CD8-positive, alpha-beta memory T cell (primary cell): ENCODE data around the gene DLX5. TPM values are rescaled to one million over a fixed set of nuclear protein-coding genes. Genes with fewer than 3 reads are reported as not detected.

Source experiments
- CTCF ChIA-PET: fragments of 350-600 bp; sonication (Branson Sonifier 250); formaldehyde crosslinking; loops from one replicate; lab custom pipeline; 2021; ENCODE audit warnings: antibody characterized with exemption; lab: Charles Lee
- POLR2A ChIA-PET: fragments of 350-600 bp; sonication (Branson Sonifier 250); formaldehyde crosslinking; loops from one replicate; lab custom pipeline; 2021; ENCODE audit warnings: antibody characterized with exemption; lab: Charles Lee
- DNase-seq, 5 donors: peaks; one replicate each; pipeline versions ENCODE4 v3.0.0 to v3.0.0-alpha.2; 2020 to 2022; ENCODE audit warnings: mixed read lengths in 1 of 5
- H3K27ac ChIP-seq: one replicate; pipeline ENCODE4 v1.7.0; 2013; ENCODE audit warnings: low read depth, mild to moderate bottlenecking, low read length, moderate library complexity
- H3K27me3 ChIP-seq: 2 replicates; pipeline ENCODE4 v1.7.0; 2013; ENCODE audit warnings: low read length, mild to moderate bottlenecking; ENCODE audit not compliant: insufficient read depth, poor library complexity, severe bottlenecking
- H3K36me3 ChIP-seq: 2 replicates; pipeline ENCODE4 v1.7.0; 2013; ENCODE audit warnings: mild to moderate bottlenecking, low read length, moderate library complexity; ENCODE audit not compliant: insufficient read depth
- H3K4me1 ChIP-seq: 2 replicates; pipeline ENCODE4 v1.7.0; 2013; ENCODE audit warnings: mild to moderate bottlenecking, low read length, moderate library complexity; ENCODE audit not compliant: insufficient read depth
- H3K4me3 ChIP-seq: 2 replicates; pipeline ENCODE4 v1.7.0; 2013; ENCODE audit warnings: mild to moderate bottlenecking, low read length
- H3K9me3 ChIP-seq: 2 replicates; pipeline ENCODE4 v1.7.0; 2013; ENCODE audit warnings: mild to moderate bottlenecking, low read length
- H3K27ac Mint-ChIP-seq, 8 donors: one replicate each; pipeline ENCODE4 v1.8.0; 2020 to 2021; ENCODE audit warnings: mixed read lengths in 8 of 8, mild to moderate bottlenecking in 6 of 8, inconsistent platforms in 3 of 8, moderate library complexity in 3 of 8
- H3K27me3 Mint-ChIP-seq, 2 donors: one replicate each; pipeline ENCODE4 v1.8.0; 2020 to 2021; ENCODE audit warnings: mixed read lengths in 2 of 2, mild to moderate bottlenecking in 1 of 2, moderate library complexity in 1 of 2
- H3K36me3 Mint-ChIP-seq, 3 donors: one replicate each; pipeline ENCODE4 v1.8.0; 2020 to 2021; ENCODE audit warnings: mixed read lengths in 3 of 3, inconsistent platforms in 1 of 3, mild to moderate bottlenecking in 1 of 3
- H3K4me1 Mint-ChIP-seq, 3 donors: one replicate each; pipeline ENCODE4 v1.8.0; 2020 to 2021; ENCODE audit warnings: mixed read lengths in 3 of 3, inconsistent platforms in 1 of 3, mild to moderate bottlenecking in 1 of 3
- H3K4me3 Mint-ChIP-seq, 7 donors: one replicate each; pipeline ENCODE4 v1.8.0; 2020 to 2021; ENCODE audit warnings: mixed read lengths in 7 of 7, mild to moderate bottlenecking in 6 of 7, moderate library complexity in 4 of 7, inconsistent platforms in 2 of 7
- H3K9me3 Mint-ChIP-seq, 5 donors: one replicate each; pipeline ENCODE4 v1.8.0; 2020 to 2022; ENCODE audit warnings: mixed read lengths in 5 of 5, mild to moderate bottlenecking in 3 of 5, moderate library complexity in 2 of 5, inconsistent platforms in 1 of 5
- polyA plus RNA-seq: library from polyadenylated mRNA; unstranded; fragments of 300-500 nt; fragmentation: Illumina TruSeq; gene quantifications from one replicate; pipeline ENCODE4 v1.2.3, GENCODE V29; 2021
- total RNA-seq, 2 experiments: library from RNA; stranded (reverse); gene quantifications; one replicate each; pipeline ENCODE4 v1.2.3, GENCODE V29; 2021

DLX5 gene
- total and polyA plus RNA-seq, 3 experiments from 2014 or later = not detected

GRCh38 chr7:97020996-97021746 is 3.5 kb downstream of the DLX5 start:
- Histone ChIP-seq H3K9me3 (no peaks in the 10 kb centered on the region), H3K27ac (no peak overlapping the region), H3K4me1 (peaks cover 7% of the 10 kb centered on the region), H3K4me3 (no peak overlapping the region), H3K36me3 (no peaks in the 10 kb centered on the region), H3K27me3 (peaks cover 62% of the 10 kb centered on the region)
- Mint-ChIP-seq H3K27ac (no peak overlapping the region), H3K9me3 (peaks cover 0 to 9% (median 2%) of the 10 kb centered on the region in 5 donors), H3K4me1 (peaks cover 29 to 49% (median 43%) of the 10 kb centered on the region in 3 donors), H3K27me3 (peaks cover 79 to 95% of the 10 kb centered on the region in 2 donors), H3K4me3 (peak overlapping the region in 1 of 7 donors; percentile 11), H3K36me3 (no peaks in the 10 kb centered on the region)
- POLR2A ChIA-PET = interaction anchor here (0.5 kb wide), 1 partner anchor 599 kb away, joined by 4 read pairs; no protein-coding TSS in a partner anchor
- DNase-seq = no peak
- CTCF ChIA-PET = interaction anchor here (0.5 to 1.3 kb wide), 2 partner anchors 568 to 1105 kb away, joined by 3 to 5 read pairs; no protein-coding TSS in a partner anchor

- peaks cover 78 to 95% of the 10 kb centered on the region in 2 donors for H3K27me3 Mint-ChIP-seq
- peak overlapping the region in 1 of 8 donors; percentile 40 for H3K27ac Mint-ChIP-seq
- no peak overlapping the region for H3K4me3 ChIP-seq
- ChIA-PET CTCF (interaction anchor here (1.3 kb wide), 1 partner anchor 1104 kb away, joined by 5 read pairs; no protein-coding TSS in a partner anchor), POLR2A (no interaction called here)
- peaks cover 60% of the 10 kb centered on the region for H3K27me3 ChIP-seq
- H3K36me3 ChIP-seq = no peaks in the 10 kb centered on the region
- no peak overlapping the region for H3K27ac ChIP-seq
- H3K4me1 ChIP-seq = peaks cover 2% of the 10 kb centered on the region
- peaks cover 23 to 44% (median 37%) of the 10 kb centered on the region in 3 donors for H3K4me1 Mint-ChIP-seq
- no peak for DNase-seq
- H3K36me3 Mint-ChIP-seq = no peaks in the 10 kb centered on the region
- no peak overlapping the region for H3K4me3 Mint-ChIP-seq
- H3K9me3 ChIP-seq = no peaks in the 10 kb centered on the region
- H3K9me3 Mint-ChIP-seq = peaks cover 0 to 9% (median 2%) of the 10 kb centered on the region in 5 donors
These were observed 4.0 kb downstream of the DLX5 start for GRCh38 chr7:97020601-97020995.

- Histone ChIP-seq H3K4me3 (no peak overlapping the region), H3K4me1 (no peaks in the 10 kb centered on the region), H3K27ac (no peak overlapping the region), H3K9me3 (no peaks in the 10 kb centered on the region), H3K36me3 (no peaks in the 10 kb centered on the region), H3K27me3 (peaks cover 58% of the 10 kb centered on the region)
- POLR2A ChIA-PET = no interaction called here
- Mint-ChIP-seq H3K27me3 (peaks cover 81 to 96% of the 10 kb centered on the region in 2 donors), H3K4me1 (peaks cover 20 to 43% (median 32%) of the 10 kb centered on the region in 3 donors), H3K27ac (no peak overlapping the region), H3K36me3 (no peaks in the 10 kb centered on the region), H3K4me3 (no peak overlapping the region), H3K9me3 (peaks cover 0 to 9% (median 2%) of the 10 kb centered on the region in 5 donors)
- CTCF ChIA-PET = interaction anchor here (1.3 kb wide), 1 partner anchor 8 kb away, joined by 3 read pairs; no protein-coding TSS in a partner anchor
- DNase-seq = no peak
These were observed 4.9 kb downstream of the DLX5 start for GRCh38 chr7:97019710-97020225.

GRCh38 chr7:97018791-97019531 is 5.7 kb downstream of the DLX5 start:
- CTCF ChIA-PET = interaction anchor here (1.3 kb wide), 1 partner anchor 9 kb away, joined by 3 read pairs; no protein-coding TSS in a partner anchor
- H3K27me3 ChIP-seq = peaks cover 58% of the 10 kb centered on the region
- POLR2A ChIA-PET = no interaction called here

GRCh38 chr7:97018126-97018601 is 6.5 kb downstream of the DLX5 start:
- H3K4me3 Mint-ChIP-seq = no peak overlapping the region
- Histone ChIP-seq H3K27ac (no peak overlapping the region), H3K36me3 (no peaks in the 10 kb centered on the region), H3K27me3 (peaks cover 57% of the 10 kb centered on the region), H3K4me1 (no peaks in the 10 kb centered on the region), H3K9me3 (no peaks in the 10 kb centered on the region), H3K4me3 (no peak overlapping the region)
- H3K27me3 Mint-ChIP-seq = peaks cover 83 to 96% of the 10 kb centered on the region in 2 donors
- no peak overlapping the region for H3K27ac Mint-ChIP-seq
- POLR2A ChIA-PET = no interaction called here
- DNase-seq = no peak
- H3K9me3 Mint-ChIP-seq = peaks cover 0 to 15% (median 3%) of the 10 kb centered on the region in 5 donors
- peaks cover 15 to 32% (median 22%) of the 10 kb centered on the region in 3 donors for H3K4me1 Mint-ChIP-seq
- peaks cover 0 to 2% (median 0%) of the 10 kb centered on the region in 3 donors for H3K36me3 Mint-ChIP-seq
- CTCF ChIA-PET = interaction anchor here (0.9 kb wide), 1 partner anchor 9 kb away, joined by 3 read pairs; no protein-coding TSS in a partner anchor

More at GRCh38 chr7:97018791-97019531, 5.7 kb downstream of the DLX5 start:
- H3K27me3 Mint-ChIP-seq = peaks cover 80 to 96% of the 10 kb centered on the region in 2 donors
- no peak overlapping the region for H3K27ac ChIP-seq
- no peak for DNase-seq
- H3K36me3 Mint-ChIP-seq = peaks cover 0 to 2% (median 0%) of the 10 kb centered on the region in 3 donors
- peaks cover 15 to 37% (median 24%) of the 10 kb centered on the region in 3 donors for H3K4me1 Mint-ChIP-seq
- no peak overlapping the region for H3K4me3 Mint-ChIP-seq
- no peak overlapping the region for H3K27ac Mint-ChIP-seq
- H3K9me3 ChIP-seq = no peaks in the 10 kb centered on the region
- H3K9me3 Mint-ChIP-seq = peaks cover 0 to 10% (median 2%) of the 10 kb centered on the region in 5 donors
- H3K4me1 ChIP-seq = no peaks in the 10 kb centered on the region
- H3K36me3 ChIP-seq = no peaks in the 10 kb centered on the region
- no peak overlapping the region for H3K4me3 ChIP-seq

- Mint-ChIP-seq H3K4me1 (peaks cover 12 to 26% (median 15%) of the 10 kb centered on the region in 3 donors), H3K9me3 (peaks cover 0 to 13% (median 3%) of the 10 kb centered on the region in 5 donors), H3K4me3 (no peak overlapping the region), H3K36me3 (peaks cover 0 to 2% (median 0%) of the 10 kb centered on the region in 3 donors), H3K27ac (no peak overlapping the region), H3K27me3 (peaks cover 83 to 96% of the 10 kb centered on the region in 2 donors)
- Histone ChIP-seq H3K27me3 (peaks cover 57% of the 10 kb centered on the region), H3K4me1 (no peaks in the 10 kb centered on the region), H3K27ac (no peak overlapping the region), H3K36me3 (no peaks in the 10 kb centered on the region), H3K4me3 (no peak overlapping the region), H3K9me3 (no peaks in the 10 kb centered on the region)
- ChIA-PET POLR2A (no interaction called here), CTCF (interaction anchor here (0.9 kb wide), 1 partner anchor 10 kb away, joined by 3 read pairs; no protein-coding TSS in a partner anchor)
- no peak for DNase-seq
These were observed 7.2 kb downstream of the DLX5 start for GRCh38 chr7:97017192-97018125.
